HT-29 (cell line): Measurements from ENCODE around the gene MRPS21. TPM values are rescaled to one million over a fixed set of nuclear protein-coding genes. Genes with fewer than 3 reads are reported as not detected.
A peak's percentile ranks its signal among the peaks of the same experiment; 100 is the strongest.
"Not testable (repeated sequence)": the region's sequence is repeated elsewhere in the genome, so short reads cannot be mapped to it uniquely, and the experiment has no call there.

Source experiments
- DNase-seq: peaks from one replicate; pipeline ENCODE4 v3.0.0-alpha.2; 2015; ENCODE audit warnings: low spot score
- total RNA-seq: library from RNA; depleted of rRNA; stranded (reverse); fragments of >200 nt; shearing (Covaris generic); gene quantifications from 2 replicates; pipeline ENCODE4 v1.2.3, GENCODE V29; 2014

MRPS21 gene
- total RNA-seq, 1 experiment from 2014 or later: 47.7 TPM

- no peak for DNase-seq
These were observed 12.4 kb upstream of the MRPS21 start for GRCh38 chr1:150281221-150281757.

GRCh38 chr1:150281758-150282557 lies 11.7 kb upstream of the MRPS21 start, which contains the start of gene CIART:
TSS of gene CIART (plus strand) at chr1:150282554. CDS start at chr1:150283268, 714 bp downstream.
- DNase-seq: no peak

- DNase-seq: no peak
These were observed 11.1 kb upstream of the MRPS21 start for GRCh38 chr1:150282558-150282958.

- no peak for DNase-seq
These were observed 10.4 kb upstream of the MRPS21 start for GRCh38 chr1:150283260-150283659.

GRCh38 chr1:150288382-150288781 lies 5.3 kb upstream of the MRPS21 start:
- DNase-seq: no peak

GRCh38 chr1:150288822-150289221 lies 4.8 kb upstream of the MRPS21 start:
- DNase-seq: no peak

GRCh38 chr1:150295476-150295875 lies 1.8 kb downstream of the MRPS21 start:
- no peak for DNase-seq

GRCh38 chr1:150299716-150300115 lies 6.1 kb downstream of the MRPS21 start:
- DNase-seq: no peak

GRCh38 chr1:150302338-150302737 lies 8.7 kb downstream of the MRPS21 start:
- DNase-seq: no peak

GRCh38 chr1:150302902-150303301 lies 9.2 kb downstream of the MRPS21 start:
- no peak for DNase-seq

GRCh38 chr1:150308585-150308984 lies 14.9 kb downstream of the MRPS21 start:
- DNase-seq: not testable (repeated sequence)

- no peak for DNase-seq
These were observed 16.3 kb downstream of the MRPS21 start for GRCh38 chr1:150309758-150310508.

GRCh38 chr1:150311762-150312161 lies 18.1 kb downstream of the MRPS21 start:
- DNase-seq: no peak

GRCh38 chr1:150314691-150315090 lies 21.0 kb downstream of the MRPS21 start:
- DNase-seq: not testable (repeated sequence)

- peak; percentile 21 for DNase-seq
These were observed 27.0 kb downstream of the MRPS21 start for GRCh38 chr1:150320667-150320978.

- no peak for DNase-seq
These were observed 28.1 kb downstream of the MRPS21 start for GRCh38 chr1:150321826-150322166.

GRCh38 chr1:150322310-150322709 lies 28.6 kb downstream of the MRPS21 start:
- no peak for DNase-seq

- DNase-seq: no peak
These were observed 39.1 kb downstream of the MRPS21 start for GRCh38 chr1:150332651-150333290.

- no peak for DNase-seq
These were observed 52.7 kb downstream of the MRPS21 start for GRCh38 chr1:150346316-150346715.

GRCh38 chr1:150352866-150353265 lies 59.2 kb downstream of the MRPS21 start:
- no peak for DNase-seq
